Parathyroid adenoma (tissue), 2 donors: Measurements from ENCODE around the gene PDE7B.

ENCODE experiments used
- H2AFZ ChIP-seq: fragments of 300-600 bp; sonication (generic); one replicate; pipeline ENCODE4 v1.7.0; 2017; ENCODE audit warnings: antibody characterized with exemption, mild to moderate bottlenecking
- H3K27ac ChIP-seq: fragments of 300-600 bp; sonication (generic); one replicate; pipeline ENCODE4 v1.7.0; 2017
- H3K27me3 ChIP-seq: fragments of 300-600 bp; sonication (generic); one replicate; pipeline ENCODE4 v1.7.0; 2017; ENCODE audit warnings: low read length; ENCODE audit not compliant: control insufficient read depth, insufficient read depth
- H3K36me3 ChIP-seq: fragments of 300-600 bp; sonication (generic); one replicate; pipeline ENCODE4 v1.7.0; 2017; ENCODE audit warnings: low read length; ENCODE audit not compliant: control insufficient read depth, insufficient read depth
- H3K4me1 ChIP-seq: fragments of 300-600 bp; sonication (generic); one replicate; pipeline ENCODE4 v1.7.0; 2017; ENCODE audit warnings: control low read depth
- H3K4me2 ChIP-seq: fragments of 300-600 bp; sonication (generic); one replicate; pipeline ENCODE4 v1.7.0; 2017; ENCODE audit warnings: low read length
- H3K4me3 ChIP-seq: fragments of 300-600 bp; sonication (generic); one replicate; pipeline ENCODE4 v1.7.0; 2017; ENCODE audit warnings: low read depth, low read length
- H3K79me2 ChIP-seq: fragments of 300-600 bp; sonication (generic); one replicate; pipeline ENCODE4 v1.7.0; 2017; ENCODE audit warnings: control low read depth
- H3K9ac ChIP-seq: fragments of 300-600 bp; sonication (generic); one replicate; pipeline ENCODE4 v1.7.0; 2017; ENCODE audit warnings: mild to moderate bottlenecking
- H3K9me3 ChIP-seq: fragments of 300-600 bp; sonication (generic); one replicate; pipeline ENCODE4 v1.7.0; 2017; ENCODE audit warnings: low read length; ENCODE audit not compliant: control insufficient read depth
- CTCF ChIP-seq: fragments of 300-600 bp; sonication (generic); IDR thresholded peaks from one replicate; pipeline ENCODE4 v1.7.0; 2017; ENCODE audit warnings: antibody characterized with exemption, mild to moderate bottlenecking
- donor health status: primary hyperparathyroidism.

PDE7B gene

GRCh38 chr6:135972586-135972985 lies 121.1 kb downstream of the PDE7B start:
- Histone ChIP-seq H3K9me3 (no peaks in the 10 kb centered on the region), H3K4me2 (no peak overlapping the region), H3K79me2 (no peaks in the 10 kb centered on the region), H3K4me3 (no peak overlapping the region), H3K36me3 (no peaks in the 10 kb centered on the region), H2AFZ (no peak overlapping the region), H3K4me1 (no peaks in the 10 kb centered on the region), H3K27ac (no peak overlapping the region), H3K9ac (no peak overlapping the region), H3K27me3 (no peaks in the 10 kb centered on the region)
- TF ChIP-seq CTCF = no peak

- no peaks in the 10 kb centered on the region for H3K9me3 ChIP-seq
- H3K27me3 ChIP-seq = no peaks in the 10 kb centered on the region
- H3K79me2 ChIP-seq = no peaks in the 10 kb centered on the region
- H3K36me3 ChIP-seq = no peaks in the 10 kb centered on the region
- H3K4me1 ChIP-seq = no peaks in the 10 kb centered on the region
- TF ChIP-seq CTCF = no peak
- no peak overlapping the region for H3K4me3 ChIP-seq
- H2AFZ ChIP-seq = no peak overlapping the region
- H3K4me2 ChIP-seq = no peak overlapping the region
- no peak overlapping the region for H3K27ac ChIP-seq
- H3K9ac ChIP-seq = no peak overlapping the region
Measured at GRCh38 chr6:135974426-135974825, 122.9 kb downstream of the PDE7B start.

GRCh38 chr6:135976585-135976984 lies 125.1 kb downstream of the PDE7B start:
- TF ChIP-seq CTCF = no peak
- H3K4me1 ChIP-seq = no peaks in the 10 kb centered on the region
- no peaks in the 10 kb centered on the region for H3K27me3 ChIP-seq
- no peaks in the 10 kb centered on the region for H3K79me2 ChIP-seq
- H3K36me3 ChIP-seq = no peaks in the 10 kb centered on the region
- no peak overlapping the region for H3K4me3 ChIP-seq
- H2AFZ ChIP-seq = no peak overlapping the region
- H3K9me3 ChIP-seq = no peaks in the 10 kb centered on the region
- no peak overlapping the region for H3K9ac ChIP-seq
- H3K27ac ChIP-seq = no peak overlapping the region
- H3K4me2 ChIP-seq = no peak overlapping the region

- no peak overlapping the region for H2AFZ ChIP-seq
- no peak overlapping the region for H3K4me3 ChIP-seq
- H3K27ac ChIP-seq = no peak overlapping the region
- no peak overlapping the region for H3K9ac ChIP-seq
- TF ChIP-seq CTCF = no peak
- H3K79me2 ChIP-seq = no peaks in the 10 kb centered on the region
- no peaks in the 10 kb centered on the region for H3K4me1 ChIP-seq
- no peaks in the 10 kb centered on the region for H3K27me3 ChIP-seq
- no peaks in the 10 kb centered on the region for H3K36me3 ChIP-seq
- H3K4me2 ChIP-seq = no peak overlapping the region
- no peaks in the 10 kb centered on the region for H3K9me3 ChIP-seq
Measured at GRCh38 chr6:135983093-135983492, 131.6 kb downstream of the PDE7B start.

GRCh38 chr6:135983718-135984343 lies 132.3 kb downstream of the PDE7B start:
- Histone ChIP-seq H3K9ac (no peak overlapping the region), H3K79me2 (no peaks in the 10 kb centered on the region), H3K4me2 (no peak overlapping the region), H3K27me3 (no peaks in the 10 kb centered on the region), H3K27ac (no peak overlapping the region), H3K36me3 (no peaks in the 10 kb centered on the region), H3K4me1 (no peaks in the 10 kb centered on the region), H3K9me3 (no peaks in the 10 kb centered on the region), H3K4me3 (no peak overlapping the region), H2AFZ (no peak overlapping the region)
- no peak for TF ChIP-seq CTCF
